GM21717 (cell line): Measurements from ENCODE around the gene ATP2C2.

Source experiments
- ATAC-seq: cut with Tn5 transposase; IDR thresholded peaks from one replicate; pipeline ENCODE4 v1.9.1; 2021; ENCODE audit warnings: mild to moderate bottlenecking, moderate library complexity; ENCODE audit not compliant: unreplicated experiment

ATP2C2 gene

DNA sequence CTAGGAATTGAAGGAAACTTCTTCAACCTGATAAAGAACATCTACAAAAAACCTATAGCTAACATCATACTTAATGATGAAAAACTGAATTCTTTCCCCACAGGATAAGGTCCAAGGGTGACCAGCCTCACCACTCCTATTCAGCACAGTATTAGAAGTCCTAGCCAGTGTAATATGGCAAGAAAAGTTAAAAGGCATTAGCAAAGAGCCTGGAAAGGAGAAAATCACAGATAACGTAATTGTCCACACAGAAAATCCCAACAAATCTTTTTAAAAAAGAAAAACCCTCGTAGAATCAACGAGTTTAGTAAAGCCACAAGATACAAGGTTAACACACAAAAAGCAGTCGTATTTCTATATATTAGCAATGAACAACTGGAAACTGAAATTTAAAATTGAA, 98.4 kb downstream of the ATP2C2 start:
- no peak for ATAC-seq

DNA sequence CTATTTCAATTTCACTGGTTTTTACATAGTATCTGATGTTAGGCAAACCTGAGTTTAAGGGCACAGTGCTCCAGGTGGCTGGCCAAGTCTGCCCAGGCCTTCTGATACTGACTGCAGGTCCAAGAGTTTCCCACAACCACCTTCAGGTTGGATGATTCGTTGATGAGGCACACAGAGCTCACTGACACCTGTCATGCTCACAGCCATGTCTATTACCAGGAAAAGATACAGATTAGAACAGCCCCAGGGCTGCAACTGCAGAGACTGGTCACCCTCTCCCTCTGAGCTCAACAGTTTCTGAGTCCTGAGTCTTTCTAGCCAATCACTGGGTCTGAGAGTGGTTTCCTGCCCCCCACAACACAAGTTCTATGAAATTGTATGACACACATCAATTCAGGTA, 98.9 kb downstream of the ATP2C2 start:
- no peak for ATAC-seq

DNA sequence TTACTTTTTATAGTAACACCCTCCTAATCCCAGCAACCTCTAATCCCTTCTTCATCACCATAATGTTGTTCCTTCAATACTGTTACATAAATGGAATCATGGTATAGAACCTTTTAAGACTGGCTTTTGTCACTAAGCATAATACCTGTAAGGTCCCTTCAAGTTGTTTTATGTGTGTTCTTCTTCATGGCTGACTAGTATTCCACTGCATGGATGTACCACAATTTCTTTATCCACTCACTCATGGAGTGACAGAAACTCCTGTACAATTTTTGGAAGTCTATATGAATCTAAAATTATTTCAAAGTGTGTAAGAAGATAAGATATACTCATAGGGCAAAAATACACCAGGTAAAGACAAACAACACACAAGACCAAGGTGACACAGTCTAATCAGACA, 99.4 kb downstream of the ATP2C2 start:
- ATAC-seq: no peak

DNA sequence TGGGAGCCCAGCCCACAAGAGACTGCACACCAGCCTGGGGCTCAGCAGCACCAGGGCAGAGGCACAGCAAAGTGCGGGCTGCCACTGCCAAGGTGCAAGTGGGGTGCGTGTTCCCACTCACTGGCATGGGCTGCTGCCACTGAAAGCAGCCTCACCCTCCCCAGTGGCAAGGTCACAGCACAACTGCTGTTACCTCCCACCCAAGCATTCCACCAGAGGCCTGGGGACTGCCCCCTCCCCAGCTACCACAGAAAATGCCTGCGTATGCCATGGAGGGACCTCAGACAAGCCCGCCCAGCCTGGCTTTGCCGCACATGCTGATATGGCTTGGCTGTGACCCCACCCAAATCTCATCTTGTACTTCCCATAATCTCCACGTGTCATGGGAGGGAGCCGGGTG, 103.0 kb downstream of the ATP2C2 start:
- ATAC-seq: no peak

DNA sequence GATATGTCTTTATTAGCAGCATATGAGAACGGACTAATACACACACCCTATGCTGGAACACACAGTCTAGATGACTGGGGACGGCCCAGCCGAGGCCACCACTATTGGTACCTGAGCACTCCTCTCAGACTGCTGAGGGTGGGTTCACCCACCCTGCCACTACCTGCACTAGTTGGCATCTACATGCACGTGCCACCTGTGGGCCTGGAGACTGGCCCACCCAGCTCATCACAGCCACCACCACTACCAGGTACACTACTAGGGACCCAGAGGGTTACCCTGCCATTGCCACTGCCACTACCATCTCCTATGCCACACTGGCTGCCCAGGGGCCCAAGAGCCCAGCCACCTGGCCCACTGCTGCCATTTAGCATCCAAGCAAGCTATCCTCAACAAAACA, 103.6 kb downstream of the ATP2C2 start:
- ATAC-seq: no peak

DNA sequence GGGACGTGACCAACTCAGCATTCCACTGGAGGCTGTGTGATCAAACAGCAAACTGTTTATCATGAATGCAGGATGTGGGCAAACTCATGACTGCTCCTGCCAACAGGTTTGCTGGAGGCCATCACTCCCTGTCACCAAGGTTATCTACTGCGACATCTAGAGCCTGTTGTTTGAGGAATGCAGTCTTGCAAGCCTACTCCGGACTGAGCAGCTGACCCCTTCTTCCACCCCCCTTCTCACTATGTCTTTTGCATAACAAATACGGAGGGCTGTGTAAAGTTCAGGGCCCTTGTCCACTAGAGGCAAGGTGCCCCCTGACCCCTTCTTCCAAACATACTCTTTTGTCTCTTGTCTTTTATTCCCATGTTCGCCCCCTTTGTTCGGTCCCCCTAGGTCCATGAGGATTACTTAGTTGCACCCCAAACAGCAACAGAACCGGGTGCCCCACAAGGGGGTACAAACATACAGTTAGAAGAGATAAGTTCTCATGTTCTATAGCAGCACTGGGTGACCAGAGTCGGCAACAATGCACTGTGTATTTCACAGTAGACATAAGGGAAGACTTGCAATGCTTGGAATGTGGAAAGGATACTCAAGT, 107.4 kb downstream of the ATP2C2 start:
- ATAC-seq: no peak

DNA sequence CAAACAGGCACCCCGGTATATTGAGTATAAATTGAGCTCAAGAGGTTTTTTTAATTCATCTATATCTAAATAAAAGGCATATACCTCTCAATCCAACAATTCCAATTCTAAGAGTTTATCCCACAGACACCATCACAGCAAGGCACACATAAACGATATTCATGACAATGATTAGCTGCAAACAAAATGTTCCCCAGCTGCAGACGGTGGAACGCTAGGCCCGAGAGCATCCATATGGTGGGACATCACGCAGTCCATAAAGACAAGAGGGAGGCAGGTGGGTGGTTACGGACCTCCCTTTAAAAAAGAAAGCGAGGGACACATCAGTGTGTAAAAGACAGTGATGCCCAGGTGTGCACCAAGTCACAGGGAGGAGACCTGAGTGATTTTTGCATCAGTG, 108.1 kb downstream of the ATP2C2 start:
- no peak for ATAC-seq

DNA sequence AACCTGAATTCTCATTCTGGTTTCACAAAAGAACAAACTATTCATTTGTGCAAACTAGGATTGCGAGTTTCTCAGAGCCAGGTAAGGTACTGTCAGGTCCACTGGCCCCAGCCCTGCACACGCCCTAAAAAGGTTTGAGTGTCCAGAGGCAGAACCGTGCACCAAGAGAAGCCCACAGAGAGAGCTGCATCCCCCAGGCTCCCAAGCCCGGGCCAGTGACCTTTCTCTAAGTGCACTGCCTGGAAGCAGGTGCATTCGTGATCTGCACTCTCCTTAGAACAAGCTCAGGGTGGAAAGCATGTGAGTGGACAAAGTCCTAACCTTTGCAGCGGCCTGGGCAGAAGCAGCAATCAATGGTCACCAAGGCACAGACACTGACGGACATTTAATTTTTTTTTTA, 109.3 kb downstream of the ATP2C2 start:
- no peak for ATAC-seq

DNA sequence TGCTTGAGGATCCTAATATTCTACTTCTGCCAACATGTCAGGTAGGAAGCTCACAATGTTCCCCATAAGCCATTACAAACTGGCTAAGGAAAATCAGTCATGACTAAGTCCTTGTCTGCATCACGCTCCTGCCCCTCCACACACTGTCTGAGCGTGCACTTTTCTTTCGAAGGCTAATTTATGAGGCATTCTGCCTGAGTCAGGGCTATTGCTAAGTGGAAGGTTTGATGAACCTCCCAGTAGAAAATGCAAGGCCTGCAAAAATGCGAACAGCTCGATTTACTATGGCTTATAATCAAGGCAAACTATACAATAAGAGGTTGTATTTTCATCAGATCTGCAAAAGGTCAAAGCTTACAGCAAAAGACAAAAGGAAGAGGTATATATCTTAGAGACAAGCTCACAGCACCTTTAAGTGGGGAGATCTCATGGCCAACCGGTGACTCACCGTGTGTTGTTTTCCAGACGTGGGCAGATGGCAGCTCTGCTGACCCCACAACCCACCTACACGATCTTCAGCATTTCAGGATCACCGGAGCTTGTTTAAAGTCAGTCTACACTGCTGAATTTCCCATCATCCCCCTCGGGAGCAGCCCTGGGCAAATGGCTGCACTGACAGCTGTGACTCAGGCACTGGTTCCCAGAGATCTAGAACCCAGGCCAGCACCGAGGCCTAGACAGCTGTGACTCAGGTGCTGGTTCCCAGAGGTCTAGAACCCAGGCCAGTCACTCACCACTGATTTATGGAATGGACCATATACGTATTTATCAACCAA, 110.0 kb downstream of the ATP2C2 start:
- no peak for ATAC-seq

DNA sequence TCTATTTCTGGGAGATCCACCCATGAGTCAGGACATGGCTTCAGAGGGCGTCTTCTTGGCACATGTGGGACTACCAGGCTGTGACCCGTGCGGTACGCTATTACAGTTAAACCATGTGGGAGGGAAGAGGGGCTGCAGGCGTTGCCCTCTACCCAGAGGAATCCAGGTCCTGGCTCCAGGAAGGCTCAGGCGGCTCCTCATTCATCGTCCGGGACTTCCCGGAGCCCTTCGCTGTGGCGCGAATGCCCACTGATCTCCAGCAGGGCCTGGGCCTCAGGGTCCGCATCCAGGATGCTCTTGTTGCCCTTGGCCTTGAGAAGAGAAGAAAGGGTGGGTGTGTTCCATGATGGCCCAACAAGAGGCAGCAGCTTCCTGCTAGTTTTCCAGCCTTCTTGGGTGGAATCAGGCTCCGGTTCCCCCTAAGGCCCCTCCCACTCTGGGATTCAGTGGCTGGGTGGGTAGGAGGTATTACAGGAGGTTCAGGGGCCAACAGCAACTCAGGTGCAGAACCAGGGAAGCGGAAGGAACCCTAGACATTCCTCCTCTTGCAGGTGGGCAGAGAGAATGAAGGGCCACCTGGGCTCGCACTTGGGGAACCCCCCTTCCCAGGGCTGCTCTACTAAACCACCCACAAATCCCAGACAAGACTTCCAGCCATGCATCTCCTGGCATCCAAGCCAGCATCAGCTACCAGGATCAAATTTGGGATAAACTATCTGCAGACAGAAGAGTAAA, 111.5 kb downstream of the ATP2C2 start:
- ATAC-seq: no peak

DNA sequence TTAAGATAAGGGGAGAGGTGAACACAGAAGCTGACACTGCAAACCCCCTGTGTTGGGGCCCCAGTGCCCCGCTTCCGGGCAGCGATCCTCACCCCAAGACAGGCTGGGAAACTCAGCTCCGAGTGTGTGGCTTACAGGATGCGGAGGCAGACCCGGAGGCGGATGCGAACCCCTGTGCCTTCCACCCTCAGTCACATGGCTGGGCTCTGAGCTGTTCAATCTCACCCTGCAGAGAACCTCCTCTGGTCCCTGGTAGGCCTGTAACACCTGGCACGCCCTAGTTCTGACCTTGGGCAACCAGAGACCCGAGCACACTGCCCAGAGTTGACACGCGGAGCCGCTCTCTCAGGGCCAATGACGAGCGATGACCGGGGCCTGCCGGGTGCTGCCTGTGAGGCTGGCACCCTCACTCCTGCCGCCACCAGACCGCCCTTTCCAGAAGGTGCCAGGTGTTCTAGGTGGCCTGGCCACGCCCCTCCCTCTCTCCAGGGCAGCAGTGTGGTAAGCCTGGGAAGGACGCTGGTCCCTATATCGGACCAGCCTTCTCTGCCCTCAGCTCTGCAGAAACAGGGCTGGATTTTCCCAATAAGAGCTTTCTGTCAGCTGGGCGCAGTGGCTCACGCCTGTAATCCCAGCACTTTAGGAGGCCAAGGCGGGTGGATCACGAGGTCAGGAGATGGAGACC, 112.9 kb downstream of the ATP2C2 start:
- no peak for ATAC-seq

DNA sequence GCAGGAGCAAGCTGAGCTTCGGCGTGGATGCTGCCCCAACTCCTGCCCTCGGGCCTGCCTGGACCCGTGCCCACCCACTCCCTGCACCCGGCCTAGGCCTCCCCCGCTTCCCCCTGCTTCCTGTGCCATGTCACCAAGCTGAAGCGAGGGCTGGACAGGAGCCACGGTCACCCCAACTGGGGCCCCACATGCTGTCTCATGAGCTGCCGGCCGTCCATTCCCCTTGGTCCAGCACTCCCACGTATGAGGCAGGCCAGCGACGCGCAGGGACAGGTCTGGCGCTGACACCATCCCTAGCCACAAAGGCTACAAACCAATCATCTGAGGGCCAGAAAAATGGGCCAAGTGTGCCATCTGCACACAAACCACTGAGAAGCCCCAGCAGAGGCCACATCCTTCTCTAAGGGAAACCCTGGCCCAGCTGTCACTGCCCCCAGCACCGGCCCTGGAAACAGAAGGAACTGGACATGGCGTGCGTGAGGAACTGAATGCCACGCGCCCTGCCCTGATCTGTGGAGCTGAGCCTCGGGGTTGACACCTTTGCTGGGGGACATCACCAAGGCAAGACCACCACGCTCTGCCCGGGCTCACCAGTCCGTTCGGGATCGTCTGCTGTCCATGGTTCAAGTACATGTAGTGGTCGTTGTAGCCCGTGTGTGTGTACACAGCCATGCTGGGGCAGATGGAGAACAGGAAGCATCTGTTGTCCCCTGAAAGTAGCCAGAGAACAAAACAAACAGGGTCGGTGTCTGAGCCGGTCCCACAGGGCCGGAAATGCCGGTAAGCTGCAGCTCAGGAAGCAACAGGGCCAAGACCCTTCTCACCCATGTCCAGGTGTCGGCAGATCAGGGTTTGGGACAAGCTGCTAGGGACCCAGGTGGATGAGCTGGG, 113.9 kb downstream of the ATP2C2 start:
- no peak for ATAC-seq

DNA sequence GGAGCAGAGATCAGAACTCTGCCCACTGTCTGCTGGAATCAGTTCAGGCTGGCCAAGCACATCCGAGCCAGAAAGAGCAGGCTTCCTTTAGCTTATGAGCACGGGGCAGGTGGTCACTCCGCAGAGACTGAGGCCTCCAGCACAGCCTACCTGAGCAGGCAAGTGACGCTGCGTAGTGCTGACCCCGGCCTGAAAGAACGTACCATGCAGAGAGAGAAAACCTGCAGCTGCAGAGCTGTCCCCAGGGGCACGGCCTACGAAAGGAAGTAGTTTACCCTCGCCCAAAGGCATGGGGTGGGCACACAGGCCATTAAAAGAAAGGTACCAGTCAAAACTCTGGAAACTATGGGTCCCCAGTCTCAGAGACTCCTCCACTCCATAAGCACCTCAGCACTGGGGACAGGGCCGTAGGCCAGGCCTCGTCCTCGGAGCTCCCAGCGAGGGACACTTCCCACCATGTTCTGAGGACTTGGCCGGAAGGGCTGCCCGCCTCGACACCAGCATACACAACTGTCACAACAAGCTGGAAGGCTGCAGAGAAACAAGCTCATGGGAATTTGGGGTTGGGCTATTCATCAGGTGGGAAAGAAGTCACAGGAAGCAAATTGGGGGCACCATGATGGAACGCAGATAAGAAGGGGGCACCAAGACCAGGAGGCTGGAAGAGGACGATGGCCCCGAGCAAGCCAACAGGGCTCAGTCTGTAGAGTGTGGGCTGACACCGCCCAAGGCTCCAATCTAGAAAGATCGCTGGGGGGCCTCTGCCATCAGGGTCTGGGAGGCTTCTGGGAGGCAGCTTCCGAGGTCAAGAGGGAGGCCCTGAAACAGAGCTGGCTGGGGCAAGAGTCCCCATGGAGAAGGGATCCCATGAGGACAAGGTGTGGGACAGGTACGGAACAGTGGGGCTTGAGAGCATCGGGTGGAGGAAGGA, 114.9 kb downstream of the ATP2C2 start:
- ATAC-seq: no peak

DNA sequence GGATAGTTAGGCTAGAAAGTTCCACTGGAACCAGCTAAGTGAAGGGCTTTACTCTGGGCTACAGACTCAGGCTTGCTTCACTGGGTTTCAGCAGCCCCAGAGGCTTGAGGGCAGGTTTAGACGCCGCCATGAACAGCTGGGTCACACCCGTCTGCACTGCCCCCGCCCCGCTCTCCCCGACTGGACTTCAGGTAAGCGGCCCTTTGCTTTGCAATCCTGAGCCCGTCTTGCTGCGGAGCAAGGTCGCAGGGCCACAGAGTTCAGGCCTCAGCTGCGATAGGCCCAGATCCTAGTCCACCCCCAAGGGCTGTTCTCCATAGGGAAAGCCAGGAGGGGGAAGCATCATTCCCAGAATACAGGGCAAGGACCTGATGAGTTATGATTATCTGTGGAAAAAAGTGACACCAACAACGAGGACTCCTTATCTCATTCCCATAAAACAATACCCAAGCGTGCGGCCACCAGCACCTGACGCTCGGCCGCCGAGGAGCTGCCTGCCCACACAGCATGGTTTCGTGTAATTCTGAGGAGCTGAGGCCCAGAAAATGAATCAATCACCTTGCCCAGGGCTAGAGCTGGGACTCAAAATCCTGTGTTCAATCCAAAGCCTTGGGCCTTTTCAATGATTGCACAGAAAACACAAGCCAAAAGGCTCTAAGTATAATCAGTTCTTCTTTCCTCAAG, 115.7 kb downstream of the ATP2C2 start:
- ATAC-seq: no peak

DNA sequence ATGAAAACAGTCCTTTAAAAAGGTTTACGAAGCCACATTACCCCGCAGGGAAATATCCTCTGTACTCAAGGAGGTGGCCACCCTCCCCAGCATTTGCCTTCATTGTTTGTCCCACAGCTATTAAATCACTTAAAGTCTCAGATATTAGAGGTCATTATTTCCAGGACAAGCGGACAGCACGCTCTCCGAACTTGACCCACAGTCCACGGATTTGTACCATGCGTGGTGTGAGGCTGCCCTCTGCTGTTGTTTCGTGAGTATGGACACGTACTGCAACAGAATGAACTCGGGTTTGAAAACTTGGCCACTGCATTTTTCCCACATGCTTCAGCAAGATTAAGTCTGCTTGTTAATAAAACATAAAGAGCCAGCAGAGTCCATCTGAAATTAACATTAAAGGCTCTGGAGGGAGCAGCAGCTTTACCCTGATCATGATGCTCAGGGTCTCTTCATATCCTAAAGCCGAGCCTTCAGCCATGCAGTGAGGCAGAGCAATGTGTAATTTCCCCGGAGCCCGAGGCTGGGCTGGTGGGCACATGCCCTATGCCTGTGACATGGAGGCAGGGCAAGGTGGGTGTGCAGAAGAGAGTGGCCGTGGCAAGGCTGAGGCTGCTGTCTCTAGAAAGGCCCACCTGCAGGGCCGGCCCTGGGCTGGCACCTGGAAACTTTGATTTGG, 116.4 kb downstream of the ATP2C2 start:
- ATAC-seq: no peak

DNA sequence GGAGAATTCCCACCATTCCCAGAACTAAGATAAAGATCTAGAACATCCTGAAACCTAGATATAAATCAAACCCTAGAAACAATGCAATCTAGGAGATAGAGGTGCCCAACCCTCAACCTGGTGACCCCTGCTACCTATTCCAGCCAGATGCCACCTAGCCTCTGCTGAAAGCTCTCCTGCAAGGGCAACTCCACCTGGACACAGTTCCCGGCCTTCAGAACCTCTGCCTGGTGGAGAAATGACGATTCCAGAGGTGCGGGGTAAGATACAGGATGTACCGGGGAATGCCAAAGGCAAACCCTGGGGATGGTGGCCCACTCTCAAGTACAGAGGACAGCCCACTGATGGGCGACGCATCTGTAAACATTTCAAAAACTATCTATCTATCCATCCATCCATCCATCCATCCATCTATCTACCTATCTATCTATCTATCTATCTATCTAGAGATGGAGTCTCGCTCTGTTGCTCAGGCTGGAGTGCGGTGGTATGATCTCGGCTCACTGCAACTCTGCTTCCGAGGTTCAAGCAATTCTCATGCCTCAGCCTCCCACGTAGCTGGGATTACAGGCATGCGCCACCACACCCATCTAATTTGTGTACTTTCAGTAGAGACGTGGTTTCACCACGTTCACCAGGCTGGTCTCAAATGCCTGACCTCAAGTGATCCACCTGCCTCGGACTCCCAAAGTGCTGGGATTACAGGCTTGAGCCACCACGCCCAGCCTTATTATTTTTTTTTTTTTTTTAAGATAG, 117.1 kb downstream of the ATP2C2 start:
- ATAC-seq: no peak

DNA sequence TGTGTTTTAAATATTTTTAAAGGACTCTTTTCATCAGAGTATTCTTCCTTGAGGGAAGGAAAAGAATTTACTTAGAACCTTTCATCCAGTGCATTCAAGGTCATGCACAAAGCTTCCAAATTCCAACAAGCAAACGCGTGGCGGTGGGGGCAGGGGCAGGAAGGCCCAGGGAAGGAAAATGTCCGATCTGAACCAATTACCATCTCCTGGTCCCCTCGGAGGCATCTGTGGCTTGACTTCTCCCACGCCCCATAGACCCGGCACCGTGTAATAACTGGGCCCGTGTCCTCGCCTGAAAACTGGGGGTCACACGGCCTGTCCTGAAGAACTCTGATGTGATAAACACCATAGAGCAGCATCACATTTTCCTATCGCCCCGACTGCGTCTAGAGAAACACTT, 117.8 kb downstream of the ATP2C2 start:
- ATAC-seq: no peak
